A204.1 (cell line): ENCODE measurements around the gene CAPN5.
"Not testable (repeated sequence)": the region's sequence is repeated elsewhere in the genome, so short reads cannot be mapped to it uniquely, and the experiment has no call there.

ENCODE experiments used
- FAIRE-seq: peaks from 2 replicates; lab custom pipeline; 2012; peaks lifted over from hg19 to GRCh38; lab: Jason Lieb, UNC

The CAPN5 gene

GRCh38 chr11:77044356-77044755 is 22.4 kb upstream of the CAPN5 start:
- FAIRE-seq, result no peak

- FAIRE-seq, result no peak
Measured at GRCh38 chr11:77044886-77045285, 21.9 kb upstream of the CAPN5 start.

GRCh38 chr11:77046060-77046501 is 20.7 kb upstream of the CAPN5 start:
- no peak for FAIRE-seq

- peak; percentile 99 for FAIRE-seq
Measured at GRCh38 chr11:77047007-77047927, 19.5 kb upstream of the CAPN5 start.

GRCh38 chr11:77047928-77048446 is 18.8 kb upstream of the CAPN5 start:
- not testable (repeated sequence) for FAIRE-seq

- FAIRE-seq, result no peak
Measured at GRCh38 chr11:77049026-77049425, 17.7 kb upstream of the CAPN5 start.

GRCh38 chr11:77051511-77051910 is 15.3 kb upstream of the CAPN5 start:
- FAIRE-seq, result no peak

GRCh38 chr11:77052518-77052917 is 14.3 kb upstream of the CAPN5 start:
- FAIRE-seq, result no peak

GRCh38 chr11:77053217-77054015 is 13.4 kb upstream of the CAPN5 start:
- no peak for FAIRE-seq

GRCh38 chr11:77054084-77054483 is 12.7 kb upstream of the CAPN5 start:
- FAIRE-seq, result no peak

GRCh38 chr11:77055101-77055561 is 11.6 kb upstream of the CAPN5 start:
- FAIRE-seq, result no peak

GRCh38 chr11:77055913-77056312 is 10.9 kb upstream of the CAPN5 start:
- FAIRE-seq, result no peak

GRCh38 chr11:77056814-77057402 is 9.9 kb upstream of the CAPN5 start:
- FAIRE-seq, result no peak

GRCh38 chr11:77057938-77058474 is 8.8 kb upstream of the CAPN5 start:
- FAIRE-seq, result no peak

- FAIRE-seq, result no peak
Measured at GRCh38 chr11:77058900-77059299, 7.9 kb upstream of the CAPN5 start.

- no peak for FAIRE-seq
Measured at GRCh38 chr11:77059806-77060205, 7.0 kb upstream of the CAPN5 start.

- FAIRE-seq, result no peak
Measured at GRCh38 chr11:77060234-77060633, 6.5 kb upstream of the CAPN5 start.

- not testable (repeated sequence) for FAIRE-seq
Measured at GRCh38 chr11:77061258-77061657, 5.5 kb upstream of the CAPN5 start.

- no peak for FAIRE-seq
Measured at GRCh38 chr11:77062924-77063323, 3.8 kb upstream of the CAPN5 start.

GRCh38 chr11:77063407-77063806 is 3.4 kb upstream of the CAPN5 start:
- FAIRE-seq, result no peak

- no peak for FAIRE-seq
Measured at GRCh38 chr11:77063861-77064260, 2.9 kb upstream of the CAPN5 start.

- no peak for FAIRE-seq
Measured at GRCh38 chr11:77064648-77065217, 2.0 kb upstream of the CAPN5 start.
